GM18526 (cell line): ENCODE data around the gene BSN.
A peak's percentile ranks its signal among the peaks of the same experiment; 100 is the strongest.

Source experiments
- POLR2A ChIP-seq: IDR thresholded peaks from 3 replicates; pipeline ENCODE4 v1.6.1; 2011; ENCODE audit not compliant: insufficient read length; ENCODE audit errors: extremely low read depth

The BSN gene

GRCh38 chr3:49664300-49664699, 110.0 kb downstream of the BSN start:
- TF ChIP-seq POLR2A, result no peak

- TF ChIP-seq POLR2A, result no peak
Measured at GRCh38 chr3:49665822-49666519, 111.7 kb downstream of the BSN start.

GRCh38 chr3:49666592-49666991, 112.3 kb downstream of the BSN start:
- no peak for TF ChIP-seq POLR2A

GRCh38 chr3:49667701-49668413, 113.6 kb downstream of the BSN start:
- TF ChIP-seq POLR2A, result no peak

- no peak for TF ChIP-seq POLR2A
Measured at GRCh38 chr3:49668414-49668797, 114.1 kb downstream of the BSN start.

GRCh38 chr3:49668861-49669260, 114.6 kb downstream of the BSN start:
- no peak for TF ChIP-seq POLR2A

- no peak for TF ChIP-seq POLR2A
Measured at GRCh38 chr3:49669352-49669751, 115.1 kb downstream of the BSN start.

- TF ChIP-seq POLR2A, result no peak
Measured at GRCh38 chr3:49670940-49671290, 116.6 kb downstream of the BSN start.

GRCh38 chr3:49671291-49672288, 117.3 kb downstream of the BSN start:
- no peak for TF ChIP-seq POLR2A

GRCh38 chr3:49673121-49673714, 118.9 kb downstream of the BSN start:
- TF ChIP-seq POLR2A, result no peak

- peak; percentile 89 for TF ChIP-seq POLR2A
Measured at GRCh38 chr3:49673715-49674496, 119.6 kb downstream of the BSN start, which contains the start of gene APEH. Gene APEH, plus strand, starts transcription at chr3:49674351. Its CDS starts 51 bp downstream, at chr3:49674402.

- no peak for TF ChIP-seq POLR2A
Measured at GRCh38 chr3:49674497-49674983, 120.3 kb downstream of the BSN start.

GRCh38 chr3:49675912-49676311, 121.6 kb downstream of the BSN start:
- no peak for TF ChIP-seq POLR2A
